Trophoblast cell (in vitro differentiated cells and primary cell): ENCODE results near the gene ARL5B.
"Not testable (repeated sequence)": the region's sequence is repeated elsewhere in the genome, so short reads cannot be mapped to it uniquely, and the experiment has no call there.

Source experiments
- DNase-seq, 2 donors: peaks; one replicate each; pipeline ENCODE4 v3.0.0-alpha.2; 2016
- H2AFZ ChIP-seq: 2 replicates; pipeline ENCODE4 v1.6.1; 2013; ENCODE audit warnings: low read length, moderate library complexity, mild to moderate bottlenecking; ENCODE audit not compliant: insufficient read depth, poor library complexity
- H2AK5ac ChIP-seq: 2 replicates; pipeline ENCODE4 v1.6.1; 2013; ENCODE audit warnings: mild to moderate bottlenecking, low read length
- H2BK120ac ChIP-seq: 2 replicates; pipeline ENCODE4 v1.6.1; 2013; ENCODE audit warnings: low read length, mild to moderate bottlenecking, moderate library complexity; ENCODE audit not compliant: insufficient read depth, poor library complexity
- H2BK12ac ChIP-seq: 2 replicates; pipeline ENCODE4 v1.6.1; 2013; ENCODE audit warnings: mild to moderate bottlenecking, low read length, moderate library complexity
- H2BK5ac ChIP-seq: 2 replicates; pipeline ENCODE4 v1.6.1; 2013; ENCODE audit warnings: low read length, low read depth, moderate library complexity, mild to moderate bottlenecking; ENCODE audit not compliant: poor library complexity
- H3K14ac ChIP-seq: 2 replicates; pipeline ENCODE4 v1.6.1; 2013; ENCODE audit warnings: mild to moderate bottlenecking, low read length
- H3K18ac ChIP-seq: 2 replicates; pipeline ENCODE4 v1.6.1; 2013; ENCODE audit warnings: mild to moderate bottlenecking, low read length
- H3K23ac ChIP-seq: 2 replicates; pipeline ENCODE4 v1.6.1; 2013; ENCODE audit warnings: low read length
- H3K27ac ChIP-seq: 2 replicates; pipeline ENCODE4 v1.5.1; 2013; ENCODE audit warnings: low read depth, mild to moderate bottlenecking, inconsistent platforms, low read length, moderate library complexity
- H3K27me3 ChIP-seq: 2 replicates; pipeline ENCODE4 v1.6.1; 2013; ENCODE audit warnings: inconsistent platforms, mild to moderate bottlenecking, low read length, moderate library complexity; ENCODE audit not compliant: insufficient read depth
- H3K36me3 ChIP-seq, 2 experiments: 1 replicate in 1 of 2; 2 replicates in 1 of 2; pipeline ENCODE4 v1.6.1; 2013; ENCODE audit warnings: low read length in 2 of 2, mild to moderate bottlenecking in 2 of 2, moderate library complexity in 1 of 2; ENCODE audit not compliant: insufficient read depth in 2 of 2, control insufficient read depth in 1 of 2
- H3K4ac ChIP-seq: 2 replicates; pipeline ENCODE4 v1.6.1; 2013; ENCODE audit warnings: low read depth, mild to moderate bottlenecking, low read length, moderate library complexity
- H3K4me1 ChIP-seq, 2 experiments: 1 replicate in 1 of 2; 2 replicates in 1 of 2; pipeline ENCODE4 v1.6.1; 2013; ENCODE audit warnings: low read length in 2 of 2, mild to moderate bottlenecking in 2 of 2, moderate library complexity in 1 of 2; ENCODE audit not compliant: insufficient read depth in 2 of 2, control insufficient read depth in 1 of 2
- H3K4me2 ChIP-seq: 2 replicates; pipeline ENCODE4 v1.6.1; 2013; ENCODE audit warnings: inconsistent platforms, mild to moderate bottlenecking, low read length, moderate library complexity
- H3K4me3 ChIP-seq: 2 replicates; pipeline ENCODE4 v1.5.1; 2013; ENCODE audit warnings: mild to moderate bottlenecking, low read depth, low read length, inconsistent platforms
- H3K79me1 ChIP-seq: one replicate; pipeline ENCODE4 v1.6.1; 2013; ENCODE audit warnings: low read length
- H3K79me2 ChIP-seq: 2 replicates; pipeline ENCODE4 v1.6.1; 2013; ENCODE audit warnings: low read length, mild to moderate bottlenecking; ENCODE audit not compliant: control insufficient read depth, insufficient read depth, poor library complexity
- H3K9ac ChIP-seq: 2 replicates; pipeline ENCODE4 v1.6.1; 2013; ENCODE audit warnings: mild to moderate bottlenecking, low read length
- H3K9me3 ChIP-seq: 2 replicates; pipeline ENCODE4 v1.6.1; 2013; ENCODE audit warnings: low read depth, mild to moderate bottlenecking, control low read depth, inconsistent platforms, low read length; ENCODE audit not compliant: insufficient read depth
- H4K12ac ChIP-seq: 2 replicates; pipeline ENCODE4 v1.6.1; 2013; ENCODE audit warnings: low read depth, mild to moderate bottlenecking, low read length, moderate library complexity
- H4K8ac ChIP-seq: 2 replicates; pipeline ENCODE4 v1.6.1; 2013; ENCODE audit warnings: low read depth, mild to moderate bottlenecking, low read length, moderate library complexity
- H4K91ac ChIP-seq: one replicate; pipeline ENCODE4 v1.6.1; 2013; ENCODE audit warnings: low read depth, mild to moderate bottlenecking, low read length, moderate library complexity
- WGBS: extraction: QIAGEN DNeasy Blood & Tissue Kit; methylation state at CpG from one replicate; pipeline ENCODE4 v1.1.7; 2013; ENCODE audit warnings: missing lambda C conversion rate; ENCODE audit not compliant: insufficient read length, insufficient coverage; ENCODE audit errors: extremely low coverage; 5-methylcytosine and 5-hydroxymethylcytosine counted together

ARL5B gene

DNA sequence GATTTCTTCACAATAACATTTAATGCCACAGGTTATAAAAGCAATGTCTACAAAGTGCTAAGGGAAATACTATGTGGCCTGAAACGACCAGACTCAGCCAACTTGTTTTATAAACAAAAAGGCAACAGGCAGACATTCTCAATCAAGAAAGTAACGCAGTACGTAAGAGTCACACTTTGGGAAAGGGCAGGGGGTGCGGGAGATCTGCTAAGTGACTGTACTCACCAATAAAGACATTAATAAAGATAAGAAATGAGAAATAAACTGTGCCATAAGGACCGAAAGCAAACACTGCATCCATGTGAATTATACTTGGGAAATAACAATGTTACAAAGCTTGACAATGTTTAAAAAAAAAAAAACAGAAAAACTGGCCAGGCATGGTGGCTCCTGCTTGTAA, 33.3 kb upstream of the ARL5B start:
- no peak overlapping the region for H2AFZ ChIP-seq
- peaks cover 0 to 3% of the 10 kb centered on the region in 2 experiments for H3K36me3 ChIP-seq
- no peak overlapping the region for H3K27ac ChIP-seq
- H3K27me3 ChIP-seq: no peaks in the 10 kb centered on the region
- H2BK12ac ChIP-seq: no peak overlapping the region
- DNase-seq: no peak
- no peak overlapping the region for H2BK5ac ChIP-seq
- H3K4me1 ChIP-seq: no peaks in the 10 kb centered on the region
- no peak overlapping the region for H3K9ac ChIP-seq
- H4K8ac ChIP-seq: no peak overlapping the region
- peaks cover 4% of the 10 kb centered on the region for H3K79me1 ChIP-seq
- H3K14ac ChIP-seq: no peak overlapping the region
- no peak overlapping the region for H3K23ac ChIP-seq
- no peak overlapping the region for H3K4me3 ChIP-seq
- no peaks in the 10 kb centered on the region for H3K79me2 ChIP-seq
- no CpG with 5 or more reads among the region's 5 CpGs for WGBS
- H4K91ac ChIP-seq: no peak overlapping the region
- no peak overlapping the region for H2BK120ac ChIP-seq
- no peak overlapping the region for H3K4me2 ChIP-seq
- H3K4ac ChIP-seq: no peak overlapping the region
- no peak overlapping the region for H2AK5ac ChIP-seq
- no peak overlapping the region for H4K12ac ChIP-seq
- H3K9me3 ChIP-seq: no peaks in the 10 kb centered on the region
- no peak overlapping the region for H3K18ac ChIP-seq

DNA sequence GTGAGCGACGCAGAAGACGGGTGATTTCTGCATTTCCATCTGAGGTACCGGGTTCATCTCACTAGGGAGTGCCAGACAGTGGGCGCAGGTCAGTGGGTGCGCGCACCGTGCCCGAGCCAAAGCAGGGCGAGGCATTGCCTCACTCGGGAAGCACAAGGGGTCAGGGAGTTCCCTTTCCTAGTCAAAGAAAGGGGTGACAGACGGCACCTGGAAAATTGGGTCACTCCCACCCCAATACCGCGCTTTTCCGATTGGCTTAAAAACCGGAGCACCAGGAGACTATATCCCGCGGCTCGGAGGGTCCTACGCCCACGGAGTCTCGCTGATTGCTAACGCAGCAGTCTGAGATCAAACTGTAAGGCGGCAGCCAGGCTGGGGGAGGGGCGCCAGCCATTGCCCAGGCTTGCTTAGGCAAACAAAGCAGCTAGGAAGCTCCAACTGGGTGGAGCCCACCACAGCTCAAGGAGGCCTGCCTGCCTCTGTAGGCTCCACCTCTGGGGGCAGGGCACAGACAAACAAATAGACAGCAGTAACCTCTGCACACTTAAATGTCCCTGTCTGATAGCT, 31.7 kb upstream of the ARL5B start:
- not testable (repeated sequence) for H2AK5ac ChIP-seq, H3K79me1 ChIP-seq, H3K23ac ChIP-seq, H3K36me3 ChIP-seq, H3K27me3 ChIP-seq, H2AFZ ChIP-seq, H3K79me2 ChIP-seq, H3K9me3 ChIP-seq, H2BK12ac ChIP-seq, H3K4me1 ChIP-seq
- peak overlapping the region; percentile 63 for H3K4me2 ChIP-seq
- peak overlapping the region; percentile 82 for H4K8ac ChIP-seq
- peak overlapping the region; percentile 2 for H3K4ac ChIP-seq
- peak overlapping the region; percentile 84 for H3K18ac ChIP-seq
- DNase-seq: peak; percentile 52 to 59
- peak overlapping the region; percentile 89 for H4K91ac ChIP-seq
- H3K4me3 ChIP-seq: peak overlapping the region; percentile 72
- peak overlapping the region; percentile 26 for H2BK120ac ChIP-seq
- peak overlapping the region; percentile 66 for H2BK5ac ChIP-seq
- WGBS: no CpG with 5 or more reads among the region's 25 CpGs
- H3K27ac ChIP-seq: peak overlapping the region; percentile 78
- peak overlapping the region; percentile 77 for H4K12ac ChIP-seq
- H3K9ac ChIP-seq: peak overlapping the region; percentile 92
- H3K14ac ChIP-seq: peak overlapping the region; percentile 59

DNA sequence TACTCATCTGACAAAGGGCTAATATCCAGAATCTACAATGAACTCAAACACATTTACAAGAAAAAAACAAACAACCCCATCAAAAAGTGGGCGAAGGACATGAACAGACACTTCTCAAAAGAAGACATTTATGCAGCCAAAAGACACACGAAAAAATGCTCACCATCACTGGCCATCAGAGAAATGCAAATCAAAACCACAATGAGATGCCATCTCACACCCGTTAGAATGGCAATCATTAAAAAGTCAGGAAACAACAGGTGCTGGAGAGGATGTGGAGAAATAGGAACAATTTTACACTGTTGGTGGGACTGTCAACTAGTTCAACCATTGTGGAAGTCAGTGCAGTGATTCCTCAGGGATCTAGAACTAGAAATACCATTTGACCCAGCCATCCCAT, 26.7 kb upstream of the ARL5B start:
- H3K9ac ChIP-seq, H3K79me1 ChIP-seq, H4K12ac ChIP-seq, H3K27ac ChIP-seq, H4K8ac ChIP-seq, DNase-seq, H3K14ac ChIP-seq, H2BK5ac ChIP-seq, H3K4me2 ChIP-seq, H3K18ac ChIP-seq, H2BK120ac ChIP-seq, H2AK5ac ChIP-seq, H2AFZ ChIP-seq, H3K4me3 ChIP-seq, H3K23ac ChIP-seq, H4K91ac ChIP-seq, H3K79me2 ChIP-seq, H3K27me3 ChIP-seq, H3K4me1 ChIP-seq, H3K4ac ChIP-seq, H2BK12ac ChIP-seq, H3K9me3 ChIP-seq, H3K36me3 ChIP-seq: not testable (repeated sequence)
- WGBS: no CpG with 5 or more reads among the region's 3 CpGs

- H3K4me3 ChIP-seq: no peak overlapping the region
- no peak overlapping the region for H4K12ac ChIP-seq
- H3K18ac ChIP-seq: no peak overlapping the region
- WGBS: no CpG with 5 or more reads among the region's 4 CpGs
- no peak overlapping the region for H3K27ac ChIP-seq
- no peak overlapping the region for H4K8ac ChIP-seq
- no peaks in the 10 kb centered on the region for H3K79me2 ChIP-seq
- no peak overlapping the region for H3K4ac ChIP-seq
- H2AK5ac ChIP-seq: no peak overlapping the region
- H2BK12ac ChIP-seq: no peak overlapping the region
- H3K36me3 ChIP-seq: no peaks in the 10 kb centered on the region
- H2BK5ac ChIP-seq: no peak overlapping the region
- H4K91ac ChIP-seq: no peak overlapping the region
- H3K27me3 ChIP-seq: no peaks in the 10 kb centered on the region
- no peaks in the 10 kb centered on the region for H3K4me1 ChIP-seq
- no peak overlapping the region for H3K9ac ChIP-seq
- DNase-seq: no peak
- no peak overlapping the region for H3K23ac ChIP-seq
- no peak overlapping the region for H3K4me2 ChIP-seq
- H2BK120ac ChIP-seq: no peak overlapping the region
- H3K14ac ChIP-seq: no peak overlapping the region
- H2AFZ ChIP-seq: no peak overlapping the region
- H3K9me3 ChIP-seq: no peaks in the 10 kb centered on the region
- no peaks in the 10 kb centered on the region for H3K79me1 ChIP-seq
Observed at GRCh38 chr10:18635995-18636394, 23.2 kb upstream of the ARL5B start.
